Measurements from ENCODE around the gene DPP6.

Gene DPP6

GRCh38 chr7:154342971-154343633, 290.9 kb downstream of the DPP6 start:
- Histone ChIP-seq H3K27ac (ENCODE audit: low read length) (no peak overlapping the region), H3K27me3 (ENCODE audit: control insufficient read depth in 1 of 2, insufficient read depth in 2 of 2, low read length in 2 of 2) (no peaks in the 10 kb centered on the region), H3K4me1 (ENCODE audit: control insufficient read depth, insufficient read depth, low read length) (no peaks in the 10 kb centered on the region), H3K9ac (ENCODE audit: low read length in 2 of 2) (no peak overlapping the region), H3K9me3 (ENCODE audit: control insufficient read depth in 2 of 2, low read length in 2 of 2) (peaks cover 0 to 3% of the 10 kb centered on the region in 2 donors), H3K36me3 (ENCODE audit: control insufficient read depth in 2 of 2, insufficient read depth in 2 of 2, low read length in 2 of 2) (no peaks in the 10 kb centered on the region), H3K4me3 (ENCODE audit: low read length in 2 of 2) (no peak overlapping the region)

GRCh38 chr7:154343778-154344412, 291.7 kb downstream of the DPP6 start:
- Histone ChIP-seq H3K36me3 (ENCODE audit: control insufficient read depth in 2 of 2, insufficient read depth in 2 of 2, low read length in 2 of 2) (no peaks in the 10 kb centered on the region), H3K27ac (ENCODE audit: low read length) (no peak overlapping the region), H3K9me3 (ENCODE audit: control insufficient read depth in 2 of 2, low read length in 2 of 2) (peaks cover 0 to 3% of the 10 kb centered on the region in 2 donors), H3K4me3 (ENCODE audit: low read length in 2 of 2) (no peak overlapping the region), H3K4me1 (ENCODE audit: control insufficient read depth, insufficient read depth, low read length) (no peaks in the 10 kb centered on the region), H3K27me3 (ENCODE audit: control insufficient read depth in 1 of 2, insufficient read depth in 2 of 2, low read length in 2 of 2) (no peaks in the 10 kb centered on the region), H3K9ac (ENCODE audit: low read length in 2 of 2) (no peak overlapping the region)

- H3K27ac ChIP-seq (ENCODE audit: low read length), result no peak overlapping the region
- no peaks in the 10 kb centered on the region for H3K4me1 ChIP-seq (ENCODE audit: control insufficient read depth, insufficient read depth, low read length)
- peaks cover 0 to 3% of the 10 kb centered on the region in 2 donors for H3K9me3 ChIP-seq (ENCODE audit: control insufficient read depth in 2 of 2, low read length in 2 of 2)
- no peak overlapping the region for H3K9ac ChIP-seq (ENCODE audit: low read length in 2 of 2)
- no peaks in the 10 kb centered on the region for H3K27me3 ChIP-seq (ENCODE audit: control insufficient read depth in 1 of 2, insufficient read depth in 2 of 2, low read length in 2 of 2)
- H3K36me3 ChIP-seq (ENCODE audit: control insufficient read depth in 2 of 2, insufficient read depth in 2 of 2, low read length in 2 of 2), result no peaks in the 10 kb centered on the region
- no peak overlapping the region for H3K4me3 ChIP-seq (ENCODE audit: low read length in 2 of 2)
Measured at GRCh38 chr7:154345093-154345492, 292.9 kb downstream of the DPP6 start.

- H3K27ac ChIP-seq (ENCODE audit: low read length), result no peak overlapping the region
- H3K4me1 ChIP-seq (ENCODE audit: control insufficient read depth, insufficient read depth, low read length), result no peaks in the 10 kb centered on the region
- no peak overlapping the region for H3K9ac ChIP-seq (ENCODE audit: low read length in 2 of 2)
- no peak overlapping the region for H3K4me3 ChIP-seq (ENCODE audit: low read length in 2 of 2)
- no peaks in the 10 kb centered on the region for H3K27me3 ChIP-seq (ENCODE audit: control insufficient read depth in 1 of 2, insufficient read depth in 2 of 2, low read length in 2 of 2)
- H3K9me3 ChIP-seq (ENCODE audit: control insufficient read depth in 2 of 2, low read length in 2 of 2), result no peaks in the 10 kb centered on the region
- H3K36me3 ChIP-seq (ENCODE audit: control insufficient read depth in 2 of 2, insufficient read depth in 2 of 2, low read length in 2 of 2), result no peaks in the 10 kb centered on the region
Measured at GRCh38 chr7:154347700-154348266, 295.6 kb downstream of the DPP6 start.

- H3K27ac ChIP-seq (ENCODE audit: low read length), result no peak overlapping the region
- H3K4me3 ChIP-seq (ENCODE audit: low read length in 2 of 2), result no peak overlapping the region
- no peaks in the 10 kb centered on the region for H3K9me3 ChIP-seq (ENCODE audit: control insufficient read depth in 2 of 2, low read length in 2 of 2)
Measured at GRCh38 chr7:154350892-154351291, 298.7 kb downstream of the DPP6 start.

GRCh38 chr7:154353355-154353767, 301.2 kb downstream of the DPP6 start:
- Histone ChIP-seq H3K9me3 (ENCODE audit: control insufficient read depth in 2 of 2, low read length in 2 of 2) (no peaks in the 10 kb centered on the region), H3K27me3 (ENCODE audit: control insufficient read depth in 1 of 2, insufficient read depth in 2 of 2, low read length in 2 of 2) (no peaks in the 10 kb centered on the region), H3K27ac (ENCODE audit: low read length) (no peak overlapping the region), H3K9ac (ENCODE audit: low read length in 2 of 2) (no peak overlapping the region), H3K36me3 (ENCODE audit: control insufficient read depth in 2 of 2, insufficient read depth in 2 of 2, low read length in 2 of 2) (no peaks in the 10 kb centered on the region), H3K4me3 (ENCODE audit: low read length in 2 of 2) (no peak overlapping the region), H3K4me1 (ENCODE audit: control insufficient read depth, insufficient read depth, low read length) (no peaks in the 10 kb centered on the region)

More at GRCh38 chr7:154350892-154351291, 298.7 kb downstream of the DPP6 start:
- Histone ChIP-seq H3K9ac (ENCODE audit: low read length in 2 of 2) (no peak overlapping the region), H3K4me1 (ENCODE audit: control insufficient read depth, insufficient read depth, low read length) (no peaks in the 10 kb centered on the region), H3K36me3 (ENCODE audit: control insufficient read depth in 2 of 2, insufficient read depth in 2 of 2, low read length in 2 of 2) (no peaks in the 10 kb centered on the region), H3K27me3 (ENCODE audit: control insufficient read depth in 1 of 2, insufficient read depth in 2 of 2, low read length in 2 of 2) (no peaks in the 10 kb centered on the region)

GRCh38 chr7:154364170-154364569, 312.0 kb downstream of the DPP6 start:
- H3K27me3 ChIP-seq (ENCODE audit: control insufficient read depth in 1 of 2, insufficient read depth in 2 of 2, low read length in 2 of 2), result no peaks in the 10 kb centered on the region

GRCh38 chr7:154371424-154371823, 319.2 kb downstream of the DPP6 start:
- Histone ChIP-seq H3K27me3 (ENCODE audit: control insufficient read depth in 1 of 2, insufficient read depth in 2 of 2, low read length in 2 of 2) (no peaks in the 10 kb centered on the region), H3K9me3 (ENCODE audit: control insufficient read depth in 2 of 2, low read length in 2 of 2) (no peaks in the 10 kb centered on the region), H3K4me1 (ENCODE audit: control insufficient read depth, insufficient read depth, low read length) (no peaks in the 10 kb centered on the region), H3K9ac (ENCODE audit: low read length in 2 of 2) (no peak overlapping the region), H3K4me3 (ENCODE audit: low read length in 2 of 2) (no peak overlapping the region), H3K36me3 (ENCODE audit: control insufficient read depth in 2 of 2, insufficient read depth in 2 of 2, low read length in 2 of 2) (no peaks in the 10 kb centered on the region), H3K27ac (ENCODE audit: low read length) (no peak overlapping the region)

More at GRCh38 chr7:154364170-154364569, 312.0 kb downstream of the DPP6 start:
- Histone ChIP-seq H3K9ac (ENCODE audit: low read length in 2 of 2) (no peak overlapping the region), H3K27ac (ENCODE audit: low read length) (no peak overlapping the region), H3K9me3 (ENCODE audit: control insufficient read depth in 2 of 2, low read length in 2 of 2) (no peaks in the 10 kb centered on the region), H3K4me3 (ENCODE audit: low read length in 2 of 2) (no peak overlapping the region), H3K4me1 (ENCODE audit: control insufficient read depth, insufficient read depth, low read length) (no peaks in the 10 kb centered on the region), H3K36me3 (ENCODE audit: control insufficient read depth in 2 of 2, insufficient read depth in 2 of 2, low read length in 2 of 2) (no peaks in the 10 kb centered on the region)

- Histone ChIP-seq H3K27ac (ENCODE audit: low read length) (no peak overlapping the region), H3K9me3 (ENCODE audit: control insufficient read depth in 2 of 2, low read length in 2 of 2) (no peaks in the 10 kb centered on the region), H3K9ac (ENCODE audit: low read length in 2 of 2) (no peak overlapping the region), H3K27me3 (ENCODE audit: control insufficient read depth in 1 of 2, insufficient read depth in 2 of 2, low read length in 2 of 2) (no peaks in the 10 kb centered on the region), H3K4me3 (ENCODE audit: low read length in 2 of 2) (no peak overlapping the region), H3K4me1 (ENCODE audit: control insufficient read depth, insufficient read depth, low read length) (no peaks in the 10 kb centered on the region), H3K36me3 (ENCODE audit: control insufficient read depth in 2 of 2, insufficient read depth in 2 of 2, low read length in 2 of 2) (no peaks in the 10 kb centered on the region)
Measured at GRCh38 chr7:154372011-154372601, 319.9 kb downstream of the DPP6 start.

- Histone ChIP-seq H3K4me3 (ENCODE audit: low read length in 2 of 2) (no peak overlapping the region), H3K36me3 (ENCODE audit: control insufficient read depth in 2 of 2, insufficient read depth in 2 of 2, low read length in 2 of 2) (no peaks in the 10 kb centered on the region), H3K27me3 (ENCODE audit: control insufficient read depth in 1 of 2, insufficient read depth in 2 of 2, low read length in 2 of 2) (no peaks in the 10 kb centered on the region), H3K9me3 (ENCODE audit: control insufficient read depth in 2 of 2, low read length in 2 of 2) (no peaks in the 10 kb centered on the region), H3K9ac (ENCODE audit: low read length in 2 of 2) (no peak overlapping the region), H3K27ac (ENCODE audit: low read length) (no peak overlapping the region), H3K4me1 (ENCODE audit: control insufficient read depth, insufficient read depth, low read length) (no peaks in the 10 kb centered on the region)
Measured at GRCh38 chr7:154373956-154374355, 321.8 kb downstream of the DPP6 start.
